ENCODE measurements around the gene PHF13.

DNA sequence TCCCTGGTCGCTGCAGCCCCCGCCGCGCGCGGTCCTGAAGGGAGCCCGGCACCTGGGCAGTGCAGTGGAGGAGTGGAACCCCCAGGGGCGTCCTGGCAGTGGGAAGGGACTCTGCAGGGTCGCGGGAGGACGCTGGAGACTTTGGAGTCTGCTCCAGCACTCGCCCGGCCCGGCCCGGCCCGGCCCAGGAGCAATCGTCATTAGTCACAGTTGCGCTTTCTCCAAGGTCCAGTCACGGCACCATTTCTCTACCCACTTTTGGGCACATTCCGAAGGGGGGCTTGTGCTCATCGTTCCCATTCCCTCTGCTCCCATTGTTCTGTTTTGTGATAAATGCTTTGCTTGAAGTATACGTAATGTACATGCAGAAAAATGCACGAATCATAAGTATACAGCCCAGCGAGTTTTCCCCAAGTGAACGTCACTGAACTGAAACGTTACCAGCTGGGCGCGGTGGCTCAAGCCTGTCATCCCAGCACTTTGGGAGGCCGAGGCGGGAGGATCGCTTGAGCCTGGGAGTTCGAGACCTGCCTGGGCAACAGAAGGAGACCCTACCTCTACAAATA lies 12.1 kb downstream of the PHF13 start:
- TF ChIP-seq, protein P1, sequence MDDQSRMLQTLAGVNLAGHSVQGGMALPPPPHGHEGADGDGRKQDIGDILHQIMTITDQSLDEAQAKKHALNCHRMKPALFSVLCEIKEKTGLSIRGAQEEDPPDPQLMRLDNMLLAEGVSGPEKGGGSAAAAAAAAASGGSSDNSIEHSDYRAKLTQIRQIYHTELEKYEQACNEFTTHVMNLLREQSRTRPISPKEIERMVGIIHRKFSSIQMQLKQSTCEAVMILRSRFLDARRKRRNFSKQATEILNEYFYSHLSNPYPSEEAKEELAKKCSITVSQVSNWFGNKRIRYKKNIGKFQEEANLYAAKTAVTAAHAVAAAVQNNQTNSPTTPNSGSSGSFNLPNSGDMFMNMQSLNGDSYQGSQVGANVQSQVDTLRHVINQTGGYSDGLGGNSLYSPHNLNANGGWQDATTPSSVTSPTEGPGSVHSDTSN (IDR thresholded peaks at IDR 0.05) = no peak
- TF ChIP-seq, protein P2, sequence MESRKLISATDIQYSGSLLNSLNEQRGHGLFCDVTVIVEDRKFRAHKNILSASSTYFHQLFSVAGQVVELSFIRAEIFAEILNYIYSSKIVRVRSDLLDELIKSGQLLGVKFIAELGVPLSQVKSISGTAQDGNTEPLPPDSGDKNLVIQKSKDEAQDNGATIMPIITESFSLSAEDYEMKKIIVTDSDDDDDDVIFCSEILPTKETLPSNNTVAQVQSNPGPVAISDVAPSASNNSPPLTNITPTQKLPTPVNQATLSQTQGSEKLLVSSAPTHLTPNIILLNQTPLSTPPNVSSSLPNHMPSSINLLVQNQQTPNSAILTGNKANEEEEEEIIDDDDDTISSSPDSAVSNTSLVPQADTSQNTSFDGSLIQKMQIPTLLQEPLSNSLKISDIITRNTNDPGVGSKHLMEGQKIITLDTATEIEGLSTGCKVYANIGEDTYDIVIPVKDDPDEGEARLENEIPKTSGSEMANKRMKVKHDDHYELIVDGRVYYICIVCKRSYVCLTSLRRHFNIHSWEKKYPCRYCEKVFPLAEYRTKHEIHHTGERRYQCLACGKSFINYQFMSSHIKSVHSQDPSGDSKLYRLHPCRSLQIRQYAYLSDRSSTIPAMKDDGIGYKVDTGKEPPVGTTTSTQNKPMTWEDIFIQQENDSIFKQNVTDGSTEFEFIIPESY (IDR thresholded peaks at IDR 0.05; ENCODE audit: borderline replicate concordance, low read depth) = no peak
- no peak for TF ChIP-seq EP300 (IDR thresholded peaks at IDR 0.05; ENCODE audit: borderline replicate concordance in 1 of 2, low read depth in 1 of 2, low read length in 1 of 2)
- TF ChIP-seq RFX5 (IDR thresholded peaks at IDR 0.05; ENCODE audit: low read length) = no peak
- no peak for TF ChIP-seq POLR2AphosphoS5 (IDR thresholded peaks at IDR 0.05; ENCODE audit: low read depth, low read length)
- TF ChIP-seq, protein P3, sequence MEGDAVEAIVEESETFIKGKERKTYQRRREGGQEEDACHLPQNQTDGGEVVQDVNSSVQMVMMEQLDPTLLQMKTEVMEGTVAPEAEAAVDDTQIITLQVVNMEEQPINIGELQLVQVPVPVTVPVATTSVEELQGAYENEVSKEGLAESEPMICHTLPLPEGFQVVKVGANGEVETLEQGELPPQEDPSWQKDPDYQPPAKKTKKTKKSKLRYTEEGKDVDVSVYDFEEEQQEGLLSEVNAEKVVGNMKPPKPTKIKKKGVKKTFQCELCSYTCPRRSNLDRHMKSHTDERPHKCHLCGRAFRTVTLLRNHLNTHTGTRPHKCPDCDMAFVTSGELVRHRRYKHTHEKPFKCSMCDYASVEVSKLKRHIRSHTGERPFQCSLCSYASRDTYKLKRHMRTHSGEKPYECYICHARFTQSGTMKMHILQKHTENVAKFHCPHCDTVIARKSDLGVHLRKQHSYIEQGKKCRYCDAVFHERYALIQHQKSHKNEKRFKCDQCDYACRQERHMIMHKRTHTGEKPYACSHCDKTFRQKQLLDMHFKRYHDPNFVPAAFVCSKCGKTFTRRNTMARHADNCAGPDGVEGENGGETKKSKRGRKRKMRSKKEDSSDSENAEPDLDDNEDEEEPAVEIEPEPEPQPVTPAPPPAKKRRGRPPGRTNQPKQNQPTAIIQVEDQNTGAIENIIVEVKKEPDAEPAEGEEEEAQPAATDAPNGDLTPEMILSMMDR (IDR thresholded peaks at IDR 0.05) = no peak
- no peak for TF ChIP-seq TAF1 (IDR thresholded peaks at IDR 0.05; ENCODE audit: borderline replicate concordance, low read depth, low read length)
- TF ChIP-seq, protein P4, sequence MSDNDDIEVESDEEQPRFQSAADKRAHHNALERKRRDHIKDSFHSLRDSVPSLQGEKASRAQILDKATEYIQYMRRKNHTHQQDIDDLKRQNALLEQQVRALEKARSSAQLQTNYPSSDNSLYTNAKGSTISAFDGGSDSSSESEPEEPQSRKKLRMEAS (IDR thresholded peaks at IDR 0.05; ENCODE audit: low read depth) = no peak
- TF ChIP-seq EZH2phosphoT487 (IDR thresholded peaks at IDR 0.05; ENCODE audit: borderline replicate concordance, low read depth) = no peak
- TF ChIP-seq, protein P5, sequence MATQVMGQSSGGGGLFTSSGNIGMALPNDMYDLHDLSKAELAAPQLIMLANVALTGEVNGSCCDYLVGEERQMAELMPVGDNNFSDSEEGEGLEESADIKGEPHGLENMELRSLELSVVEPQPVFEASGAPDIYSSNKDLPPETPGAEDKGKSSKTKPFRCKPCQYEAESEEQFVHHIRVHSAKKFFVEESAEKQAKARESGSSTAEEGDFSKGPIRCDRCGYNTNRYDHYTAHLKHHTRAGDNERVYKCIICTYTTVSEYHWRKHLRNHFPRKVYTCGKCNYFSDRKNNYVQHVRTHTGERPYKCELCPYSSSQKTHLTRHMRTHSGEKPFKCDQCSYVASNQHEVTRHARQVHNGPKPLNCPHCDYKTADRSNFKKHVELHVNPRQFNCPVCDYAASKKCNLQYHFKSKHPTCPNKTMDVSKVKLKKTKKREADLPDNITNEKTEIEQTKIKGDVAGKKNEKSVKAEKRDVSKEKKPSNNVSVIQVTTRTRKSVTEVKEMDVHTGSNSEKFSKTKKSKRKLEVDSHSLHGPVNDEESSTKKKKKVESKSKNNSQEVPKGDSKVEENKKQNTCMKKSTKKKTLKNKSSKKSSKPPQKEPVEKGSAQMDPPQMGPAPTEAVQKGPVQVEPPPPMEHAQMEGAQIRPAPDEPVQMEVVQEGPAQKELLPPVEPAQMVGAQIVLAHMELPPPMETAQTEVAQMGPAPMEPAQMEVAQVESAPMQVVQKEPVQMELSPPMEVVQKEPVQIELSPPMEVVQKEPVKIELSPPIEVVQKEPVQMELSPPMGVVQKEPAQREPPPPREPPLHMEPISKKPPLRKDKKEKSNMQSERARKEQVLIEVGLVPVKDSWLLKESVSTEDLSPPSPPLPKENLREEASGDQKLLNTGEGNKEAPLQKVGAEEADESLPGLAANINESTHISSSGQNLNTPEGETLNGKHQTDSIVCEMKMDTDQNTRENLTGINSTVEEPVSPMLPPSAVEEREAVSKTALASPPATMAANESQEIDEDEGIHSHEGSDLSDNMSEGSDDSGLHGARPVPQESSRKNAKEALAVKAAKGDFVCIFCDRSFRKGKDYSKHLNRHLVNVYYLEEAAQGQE (IDR thresholded peaks at IDR 0.05; ENCODE audit: low read depth, low read length) = no peak

Data from SK-N-SH (cell line).